ENCODE data around the gene GTF2A1L.
"Not testable (repeated sequence)": the region's sequence is repeated elsewhere in the genome, so short reads cannot be mapped to it uniquely, and the experiment has no call there.

The GTF2A1L gene

DNA sequence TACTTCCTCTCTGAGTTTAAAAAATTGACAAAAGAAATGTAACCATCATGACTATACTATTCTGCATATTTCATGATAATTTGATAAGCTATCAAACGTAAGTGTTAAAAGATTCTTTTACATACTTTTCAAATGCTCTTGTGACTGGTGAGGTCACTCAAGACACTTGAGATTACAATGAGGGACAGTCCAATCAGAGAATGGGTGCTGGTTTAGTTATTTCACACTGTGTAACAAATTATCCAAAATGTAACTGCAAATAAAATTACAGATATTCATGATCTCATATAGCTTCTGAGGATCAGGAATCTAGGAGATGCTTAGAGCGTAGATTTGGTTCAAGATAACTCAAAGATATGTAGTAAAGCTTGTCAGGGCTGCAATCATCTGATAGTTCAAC is 4.4 kb upstream of the GTF2A1L start:
- no peak for DNase-seq (ENCODE audit: low read depth)

DNA sequence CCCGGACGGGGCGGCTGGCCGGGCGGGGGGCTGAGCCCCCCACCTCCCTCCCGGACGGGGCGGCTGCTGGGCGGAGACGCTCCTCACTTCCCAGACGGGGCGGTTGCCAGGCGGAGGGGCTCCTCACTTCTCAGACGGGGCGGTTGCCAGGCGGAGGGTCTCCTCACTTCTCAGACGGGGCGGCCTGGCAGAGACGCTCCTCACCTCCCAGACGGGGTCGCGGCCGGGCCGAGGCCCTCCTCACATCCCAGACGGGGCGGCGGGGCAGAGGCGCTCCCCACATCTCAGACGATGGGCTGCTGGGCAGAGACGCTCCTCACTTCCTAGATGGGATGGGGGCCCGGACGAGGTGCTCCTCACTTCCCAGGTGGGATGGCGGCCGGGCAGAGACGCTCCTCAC is 3.1 kb upstream of the GTF2A1L start:
- not testable (repeated sequence) for DNase-seq (ENCODE audit: low read depth)

DNA sequence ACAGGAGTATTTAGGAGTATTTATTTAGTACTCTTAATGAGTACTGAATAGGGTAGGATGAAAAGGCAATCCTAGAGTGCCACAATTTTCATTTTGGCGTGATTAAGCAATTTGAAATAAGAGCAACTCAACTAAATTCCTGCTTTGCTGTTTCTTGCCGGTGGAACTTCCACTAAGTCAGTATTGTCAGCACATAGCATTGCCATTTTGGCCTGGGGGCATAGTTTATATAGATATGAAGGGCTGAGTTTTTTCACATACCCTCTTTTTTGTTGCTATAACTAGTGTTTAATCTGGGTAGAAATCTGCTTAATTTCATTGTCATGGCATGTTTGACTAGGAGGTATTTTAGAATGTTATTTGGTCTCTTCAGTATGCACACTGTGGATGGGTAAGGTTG is 1.9 kb downstream of the GTF2A1L start:
- DNase-seq (ENCODE audit: low read depth): no peak

DNA sequence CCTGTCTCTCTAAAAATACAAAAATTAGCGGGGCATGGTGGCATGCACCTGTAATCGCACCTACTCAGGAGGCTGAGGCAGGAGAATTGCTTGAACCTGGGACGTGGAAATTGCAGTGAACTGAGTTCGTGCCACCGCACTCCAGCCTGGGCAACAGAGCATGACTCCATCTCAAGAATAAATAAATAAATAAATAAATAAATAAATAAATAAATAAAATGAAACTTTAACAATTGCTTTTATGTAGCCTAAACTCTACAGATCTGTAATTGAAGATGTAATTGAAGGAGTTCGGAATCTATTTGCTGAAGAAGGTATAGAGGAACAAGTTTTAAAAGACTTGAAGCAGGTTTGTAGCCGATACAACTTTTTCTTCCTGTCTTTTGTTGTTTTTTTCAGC is 2.9 kb downstream of the GTF2A1L start:
- no peak for DNase-seq (ENCODE audit: low read depth)

DNA sequence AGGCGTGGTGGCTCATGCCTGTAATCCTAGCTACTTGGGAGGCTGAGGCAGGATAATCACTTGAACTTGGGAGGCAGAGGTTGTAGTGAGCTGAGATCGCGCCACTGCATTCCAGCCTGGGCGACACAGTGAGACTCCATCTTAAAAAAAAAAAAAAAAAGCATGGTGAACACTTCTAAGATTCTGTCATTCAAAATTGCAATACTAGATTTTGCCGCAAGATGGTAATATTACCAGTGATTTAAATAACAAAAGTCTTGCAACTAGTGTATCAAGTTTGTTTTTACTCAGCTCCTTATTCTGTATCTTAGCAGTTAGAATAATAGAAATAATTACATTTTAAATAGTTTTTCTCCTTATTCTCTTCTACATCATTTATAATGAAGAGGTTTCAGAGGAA is 5.0 kb downstream of the GTF2A1L start:
- DNase-seq (ENCODE audit: low read depth): not testable (repeated sequence)

DNA sequence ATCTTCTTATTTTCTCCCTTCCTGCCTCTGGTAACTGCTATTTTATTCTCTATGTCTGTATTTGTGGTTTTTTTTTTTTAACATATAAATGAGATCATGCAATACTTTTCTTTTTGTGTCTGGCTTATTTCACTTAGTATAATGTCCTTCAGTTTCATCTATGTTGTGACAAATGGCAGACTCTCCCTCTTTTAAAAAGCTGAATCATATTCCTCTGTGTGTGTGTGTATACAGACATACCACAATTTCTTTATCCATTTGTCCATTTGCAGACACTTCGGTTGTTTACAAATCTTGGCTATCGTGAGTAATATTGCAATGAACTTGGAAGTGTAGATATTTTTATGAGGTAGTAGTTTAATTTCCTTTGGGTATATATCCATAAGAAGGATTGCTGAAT is 7.0 kb downstream of the GTF2A1L start:
- no peak for DNase-seq (ENCODE audit: low read depth)

DNA sequence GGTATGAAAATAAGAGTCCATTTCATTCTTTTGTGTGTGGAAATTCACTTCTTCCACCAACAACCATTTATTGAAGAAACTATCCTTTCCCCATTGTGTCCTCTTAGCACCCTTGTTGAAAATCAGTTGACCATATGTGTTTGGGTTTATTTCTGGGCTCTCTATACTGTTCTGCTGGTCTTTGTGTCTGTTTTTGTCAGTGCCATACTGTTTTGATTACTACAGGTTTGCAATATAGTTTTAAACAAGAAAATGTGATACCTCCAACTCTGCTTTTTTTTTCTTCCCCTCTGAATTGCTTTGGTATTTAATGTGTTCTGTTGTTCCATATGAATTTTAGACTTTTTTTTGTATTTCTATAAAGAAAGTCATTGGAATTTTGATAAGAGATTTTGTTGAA is 8.4 kb downstream of the GTF2A1L start:
- no peak for DNase-seq (ENCODE audit: low read depth)

DNA sequence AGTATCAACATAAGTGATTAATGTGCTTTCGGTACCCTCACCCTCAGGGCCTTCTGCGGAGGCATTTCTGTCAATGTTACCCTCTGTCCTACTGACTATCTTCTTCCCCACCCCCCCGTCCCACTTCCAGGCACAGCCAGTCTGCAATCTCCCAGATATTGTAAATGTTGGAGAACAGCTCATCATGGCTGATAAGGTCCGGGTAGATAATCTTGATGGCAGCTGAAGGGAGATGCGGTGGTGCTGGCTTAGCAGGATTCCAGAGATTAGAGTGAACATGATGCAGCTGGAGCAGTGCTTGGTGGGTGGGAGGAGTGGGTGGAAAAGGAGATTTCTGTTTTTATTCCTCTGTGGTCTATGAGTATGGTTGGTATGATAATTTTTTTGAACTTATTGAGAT is 15.5 kb downstream of the GTF2A1L start:
- DNase-seq (ENCODE audit: low read depth): no peak

DNA sequence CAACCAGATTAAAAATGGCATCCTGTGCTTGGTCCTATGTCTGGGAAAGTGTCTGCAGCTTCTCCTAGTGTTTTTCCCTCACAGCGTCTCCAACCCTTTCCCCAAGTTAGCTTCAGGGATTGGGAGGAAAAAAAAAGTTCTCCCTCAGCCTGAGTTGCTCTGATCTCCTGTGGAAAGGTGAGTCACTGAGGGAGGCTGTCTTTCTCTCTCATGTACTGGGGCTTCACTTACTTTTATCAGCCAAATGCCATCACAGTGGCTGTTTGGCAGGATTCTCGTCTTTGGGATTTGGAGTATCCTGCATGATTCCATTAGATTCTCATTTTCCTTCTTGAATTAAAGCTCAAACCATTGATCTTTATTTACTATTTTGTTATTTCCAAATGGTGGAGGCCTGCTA is 18.1 kb downstream of the GTF2A1L start:
- no peak for DNase-seq (ENCODE audit: low read depth)

DNA sequence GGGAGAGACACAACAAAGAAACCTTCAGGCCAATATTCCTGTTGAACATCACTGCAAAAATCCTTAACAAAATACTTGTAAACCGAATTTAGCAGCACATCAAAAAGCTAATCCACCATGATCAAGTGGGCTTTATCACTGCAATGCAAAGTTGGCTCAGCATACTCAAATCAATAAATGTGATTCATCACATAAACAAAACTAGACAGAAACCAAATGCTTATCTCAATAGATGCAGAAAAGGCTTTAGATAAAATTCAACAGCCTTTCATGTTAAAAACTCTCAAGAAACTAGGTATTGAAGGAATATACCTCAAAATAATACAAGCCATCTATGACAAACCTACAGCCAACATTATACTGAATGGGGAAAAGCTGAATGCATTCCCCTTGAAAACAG is 20.6 kb downstream of the GTF2A1L start:
- DNase-seq (ENCODE audit: low read depth): no peak

DNA sequence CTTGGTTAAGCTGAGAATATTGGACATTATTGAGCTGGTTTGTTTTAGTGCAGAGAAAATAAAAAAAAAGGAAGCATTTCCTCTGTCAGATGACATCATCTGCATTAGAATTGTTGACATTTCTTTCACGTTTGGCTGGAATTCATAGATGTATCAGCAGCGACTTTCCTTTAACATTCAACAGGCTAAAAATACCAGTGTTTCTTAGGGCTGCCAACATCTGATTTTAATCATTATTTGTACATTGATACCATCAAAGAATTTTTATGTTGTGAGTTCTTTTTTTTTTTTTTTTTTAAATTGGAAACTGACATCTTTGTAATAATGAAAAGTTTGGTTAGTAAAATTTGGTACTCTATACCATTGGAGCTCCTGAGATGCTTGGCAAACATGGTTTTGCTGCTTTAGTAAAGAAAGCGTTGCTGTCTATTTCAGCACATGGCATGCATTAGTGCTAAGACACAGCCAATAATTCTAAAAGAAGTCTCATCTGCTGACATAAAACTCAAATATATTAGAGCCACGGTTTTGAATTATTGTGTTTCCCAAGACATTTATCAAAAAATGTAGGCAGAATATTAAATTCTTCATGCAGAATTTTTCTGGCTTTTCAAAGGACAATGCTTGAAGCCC is 33.6 kb downstream of the GTF2A1L start:
- no peak for DNase-seq (ENCODE audit: low read depth)

DNA sequence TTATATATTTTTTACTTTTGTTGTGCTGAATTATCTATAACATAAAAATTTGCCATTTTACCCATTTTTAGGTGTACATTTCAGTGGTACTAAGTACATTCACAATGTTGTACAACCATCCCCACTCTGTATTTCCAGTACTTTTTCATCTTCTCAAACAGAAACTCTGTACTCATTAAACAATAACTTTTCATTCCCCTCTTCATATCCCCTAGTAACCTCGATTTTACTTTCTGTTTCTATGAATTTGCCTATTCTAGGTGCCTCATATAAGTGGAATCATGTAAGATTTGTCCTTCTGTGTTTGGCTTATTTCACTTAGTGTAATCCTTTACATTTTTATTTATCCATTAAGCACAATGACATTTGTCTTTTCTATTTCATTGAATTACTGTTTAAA is 51.3 kb downstream of the GTF2A1L start:
- no peak for DNase-seq (ENCODE audit: low read depth)

DNA sequence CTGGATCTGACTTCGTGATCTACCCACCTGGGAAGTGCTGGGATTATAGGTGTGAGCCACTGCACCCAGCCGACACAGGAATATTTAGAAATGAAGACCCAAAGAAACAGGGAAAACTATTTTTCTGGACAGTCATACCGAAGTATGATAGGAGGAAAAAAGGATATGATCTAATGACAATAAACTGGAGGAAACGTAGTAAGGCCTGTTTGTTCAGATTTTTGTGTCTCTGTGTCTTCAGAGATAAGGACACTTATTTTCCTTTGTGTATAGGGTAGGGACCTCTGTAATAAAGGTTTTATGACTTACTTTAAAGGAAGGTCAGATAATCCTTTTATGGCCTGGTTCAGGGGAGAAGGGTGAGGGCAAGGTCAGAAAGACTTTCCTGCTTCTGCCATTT is 55.9 kb downstream of the GTF2A1L start:
- no peak for DNase-seq (ENCODE audit: low read depth)

DNA sequence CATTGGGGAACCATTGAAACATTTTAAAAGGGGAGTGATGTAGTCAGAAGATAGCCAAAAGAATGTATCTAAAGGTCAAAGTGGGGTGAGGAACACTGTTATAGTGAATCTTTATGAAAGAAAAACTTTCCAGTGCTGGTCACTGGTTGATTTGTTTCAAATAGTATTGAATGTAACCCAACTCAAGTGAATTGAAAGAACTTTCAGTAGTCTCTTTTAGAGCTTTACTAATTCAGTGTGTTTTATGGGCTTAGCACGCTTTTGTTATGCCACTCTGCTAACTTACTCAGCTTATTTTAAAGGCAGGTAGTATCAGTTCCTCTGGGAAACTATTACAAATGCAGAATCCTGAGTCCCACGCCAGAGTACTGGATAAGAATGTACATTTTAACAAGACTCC is 57.3 kb downstream of the GTF2A1L start:
- no peak for DNase-seq (ENCODE audit: low read depth)

DNA sequence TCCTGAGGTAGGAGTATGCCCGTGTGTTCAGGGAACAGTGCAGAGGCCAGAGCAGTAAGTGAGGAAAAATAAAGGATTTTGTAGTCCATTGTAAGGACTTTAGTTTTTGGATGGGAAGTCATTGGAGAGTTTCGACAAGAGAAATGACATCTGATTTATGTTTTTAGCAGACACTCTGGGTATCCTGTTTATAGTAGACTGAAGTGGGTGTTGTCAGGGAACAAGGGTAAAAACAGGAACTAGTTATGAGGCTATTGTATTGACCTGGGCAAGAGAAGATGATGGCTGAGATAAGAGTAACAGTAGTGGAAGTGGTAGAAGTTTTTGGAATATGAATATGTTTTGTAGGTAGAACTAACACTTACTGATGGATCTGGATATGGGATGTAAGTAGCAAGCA is 59.8 kb downstream of the GTF2A1L start:
- no peak for DNase-seq (ENCODE audit: low read depth)

DNA sequence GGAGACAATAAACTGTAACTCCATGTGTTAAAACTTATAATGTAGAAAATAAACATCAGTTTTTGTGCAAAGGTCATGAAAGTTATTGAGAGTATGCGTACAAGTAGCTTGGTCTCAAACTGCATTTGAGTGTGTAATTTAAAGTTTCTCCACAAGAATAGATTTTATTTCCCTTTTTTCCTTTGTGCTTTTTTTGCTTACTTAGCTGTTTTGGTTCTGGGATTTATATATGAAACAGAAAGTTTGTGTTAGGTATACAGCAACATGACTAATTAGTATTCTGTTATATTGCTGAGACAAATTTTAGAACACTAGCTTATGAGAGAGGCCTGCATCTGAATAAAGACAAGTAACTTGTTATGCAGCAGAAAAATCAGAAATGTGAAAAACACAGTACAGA is 67.5 kb downstream of the GTF2A1L start:
- DNase-seq (ENCODE audit: low read depth): no peak

DNA sequence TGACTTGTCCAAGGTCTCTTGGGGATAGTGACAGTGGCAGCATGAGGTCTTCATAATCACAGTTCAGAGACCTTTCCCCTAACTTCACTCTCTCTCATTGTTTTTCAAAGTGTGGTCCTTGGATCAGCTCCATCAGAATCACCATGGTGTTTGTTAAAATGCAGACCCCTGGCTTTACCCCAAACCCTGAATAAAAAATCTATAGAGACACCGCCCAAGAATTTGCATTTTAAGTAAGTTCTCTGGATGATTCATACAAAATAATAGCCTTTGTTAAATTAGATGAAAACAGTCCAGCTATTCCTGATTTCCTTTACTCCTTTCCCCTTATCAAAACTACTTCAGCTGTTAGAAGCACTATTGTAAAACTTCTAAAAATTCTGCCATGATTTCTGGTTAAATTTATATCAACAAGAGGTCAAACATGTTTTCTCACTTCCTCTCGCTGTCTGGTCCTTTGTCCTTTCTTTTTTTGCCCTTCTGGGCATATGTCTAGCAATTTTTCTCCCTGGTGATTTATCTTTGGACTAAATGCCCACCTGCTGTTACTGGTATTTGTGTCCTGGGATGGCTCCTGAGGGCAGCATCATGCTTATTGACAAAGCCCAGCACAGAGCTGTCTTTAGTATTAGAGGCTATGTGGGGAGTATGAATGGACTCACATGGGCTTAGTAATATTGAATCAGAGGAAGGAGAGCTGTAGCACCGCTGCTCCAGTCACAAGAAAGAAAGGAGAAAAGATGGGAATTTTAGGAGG is 74.5 kb downstream of the GTF2A1L start:
- no peak for DNase-seq (ENCODE audit: low read depth)

DNA sequence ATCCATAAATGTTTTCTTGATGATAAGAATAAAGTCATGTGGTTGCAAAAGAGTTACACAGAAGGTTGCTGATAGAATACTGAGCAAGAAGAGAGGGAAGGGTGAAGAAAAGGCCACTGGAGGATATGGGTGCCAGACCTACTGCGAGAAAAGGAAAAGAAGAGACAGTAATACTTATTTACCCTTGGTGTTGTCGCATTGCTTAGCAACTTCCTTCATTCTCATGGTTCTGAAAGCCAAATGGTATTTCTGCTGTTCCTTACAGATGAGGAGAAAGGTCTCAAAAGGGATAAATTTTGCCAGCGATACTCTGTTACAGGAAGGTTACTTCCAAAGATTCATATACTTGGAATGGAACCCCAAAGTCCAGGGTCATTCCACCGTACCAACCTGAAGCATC is 75.4 kb downstream of the GTF2A1L start:
- no peak for DNase-seq (ENCODE audit: low read depth)

DNA sequence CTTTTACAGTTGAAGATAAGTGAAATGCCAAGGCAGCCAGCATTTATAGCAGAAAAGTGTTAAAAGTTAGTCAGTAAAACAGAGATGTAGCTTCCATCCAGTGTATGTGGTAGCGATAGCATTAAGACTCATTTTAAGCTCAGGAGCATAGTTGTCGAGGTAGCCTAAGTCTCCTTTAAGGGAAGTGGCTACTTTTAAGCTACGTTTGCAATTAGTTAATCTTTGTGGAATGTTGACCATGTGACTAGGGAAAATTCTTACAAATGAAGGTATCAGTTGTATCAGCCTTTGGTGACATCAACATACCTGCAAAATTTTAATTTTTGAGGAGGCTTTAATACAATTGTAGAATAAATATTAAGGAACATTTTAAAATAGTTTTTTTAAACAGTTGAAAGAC is 76.0 kb downstream of the GTF2A1L start:
- DNase-seq (ENCODE audit: low read depth): no peak

DNA sequence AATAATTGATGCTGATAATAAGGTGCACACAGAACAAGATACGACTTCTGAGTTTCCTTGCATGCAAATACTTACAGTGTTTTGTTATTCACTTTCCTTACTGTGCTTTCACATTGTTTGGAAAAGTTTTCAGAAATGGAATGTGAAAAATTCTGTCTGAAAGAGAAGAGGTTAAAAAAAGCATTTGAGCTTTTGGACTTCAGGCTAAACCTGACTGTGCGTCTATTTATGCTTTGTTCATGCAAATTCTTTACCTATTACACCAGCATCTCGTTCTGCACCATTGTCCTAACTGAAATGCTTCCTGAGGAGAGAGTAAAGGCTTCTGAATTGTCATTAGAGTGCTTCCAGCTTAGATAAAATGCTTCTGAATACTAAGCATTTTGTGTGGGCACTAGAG is 76.5 kb downstream of the GTF2A1L start:
- no peak for DNase-seq (ENCODE audit: low read depth)

DNA sequence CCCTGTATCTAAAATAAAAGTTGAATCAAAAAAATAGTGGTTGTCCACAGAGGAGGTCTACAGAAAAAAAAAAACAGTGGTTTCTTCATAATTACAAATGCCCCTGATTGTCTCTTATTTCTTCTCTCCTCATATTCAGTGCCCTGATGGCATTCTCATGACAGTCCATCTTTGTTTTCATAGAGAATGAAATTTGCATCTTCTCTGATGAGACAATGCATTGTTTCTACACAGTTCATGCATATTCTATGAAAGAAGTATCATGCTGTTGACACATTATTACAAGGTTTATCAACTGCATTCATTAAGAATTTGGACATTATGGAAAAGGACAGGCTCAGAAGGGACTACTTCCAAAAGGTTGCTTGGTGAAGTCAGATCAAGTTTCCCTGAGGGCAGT is 78.3 kb downstream of the GTF2A1L start:
- DNase-seq (ENCODE audit: low read depth): no peak

DNA sequence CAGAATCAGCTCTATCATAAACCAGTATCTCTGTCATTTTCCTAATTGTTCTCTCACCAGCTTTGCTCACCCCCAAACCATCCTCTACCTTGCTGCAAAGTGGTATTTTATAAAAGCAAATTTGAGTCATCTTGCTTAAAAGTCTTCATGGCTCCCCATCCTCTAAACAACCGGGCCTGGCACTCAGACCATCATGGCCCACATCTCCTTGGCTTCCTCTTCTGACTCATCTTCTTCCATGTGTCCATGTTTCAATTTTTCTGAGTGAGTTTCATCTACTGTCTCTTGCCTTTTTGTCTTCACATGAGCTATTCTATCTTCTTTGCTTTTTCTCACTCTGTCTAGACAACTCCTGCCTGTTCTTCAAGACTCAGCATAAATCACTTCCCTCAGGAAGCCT is 79.2 kb downstream of the GTF2A1L start:
- no peak for DNase-seq (ENCODE audit: low read depth)

DNA sequence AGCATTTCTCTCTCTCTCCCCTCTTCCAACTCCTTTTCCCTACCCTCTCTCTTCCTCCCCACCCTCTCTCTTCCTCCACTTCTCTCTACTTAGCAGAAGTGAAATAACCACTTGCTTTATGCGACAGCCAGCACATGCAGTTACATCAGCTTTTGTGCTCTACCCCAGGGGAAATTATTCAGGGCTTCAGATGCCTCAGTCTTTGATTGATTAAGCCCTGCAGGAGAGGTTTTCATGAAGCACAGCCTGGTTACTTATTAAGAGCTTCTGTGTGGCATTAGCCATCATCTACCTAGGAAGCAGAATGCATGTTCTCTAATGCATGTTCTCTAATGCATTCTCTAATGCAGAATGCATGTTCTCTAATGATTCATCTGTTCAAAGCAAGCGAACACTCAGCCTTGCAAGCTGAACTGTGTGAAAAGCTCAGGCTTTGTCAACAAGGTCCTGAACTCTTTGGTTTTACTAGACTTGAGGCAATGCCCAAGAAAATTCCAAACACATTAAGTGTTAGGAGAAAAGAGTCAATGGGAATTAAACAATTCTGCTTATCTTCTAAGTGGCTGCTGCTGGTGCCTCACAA is 81.8 kb downstream of the GTF2A1L start:
- DNase-seq (ENCODE audit: low read depth): no peak

DNA sequence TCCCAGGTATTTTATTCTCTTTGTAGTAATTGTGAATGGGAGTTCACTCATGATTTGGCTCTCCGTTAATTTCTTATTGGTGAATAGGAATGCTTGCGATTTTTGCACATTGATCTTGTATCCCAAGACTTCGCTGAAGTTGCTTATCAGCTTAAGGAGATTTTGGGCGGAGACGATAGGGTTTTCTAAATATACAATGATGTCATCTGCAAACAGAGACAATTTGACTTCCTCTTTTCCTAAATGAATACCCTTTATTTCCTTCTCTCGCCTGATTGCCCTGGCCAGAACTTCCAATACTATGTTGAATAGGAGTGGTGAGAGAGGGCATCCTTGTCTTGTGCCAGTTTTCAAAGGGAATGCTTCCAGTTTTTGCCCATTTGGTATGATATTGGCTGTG is 86.0 kb downstream of the GTF2A1L start:
- DNase-seq (ENCODE audit: low read depth): not testable (repeated sequence)
